ENCODE measurements around the gene MAP7.

MAP7 gene

GRCh38 chr6:136564180-136564579 is 14.0 kb upstream of the MAP7 start:
- DNase-seq: no peak

- DNase-seq: no peak
These were observed 13.3 kb upstream of the MAP7 start for GRCh38 chr6:136563386-136564152.

GRCh38 chr6:136562211-136562610 is 12.0 kb upstream of the MAP7 start:
- DNase-seq: no peak

GRCh38 chr6:136553166-136553787 is 3.1 kb upstream of the MAP7 start:
- DNase-seq: no peak

GRCh38 chr6:136552054-136552453 is 1.8 kb upstream of the MAP7 start:
- DNase-seq: no peak

GRCh38 chr6:136551103-136551502 is 881 bp upstream of the MAP7 start:
- DNase-seq: no peak

GRCh38 chr6:136550045-136550329 is 235 bp downstream of the MAP7 start:
- DNase-seq: no peak

GRCh38 chr6:136549300-136550044 is 750 bp downstream of the MAP7 start:
- DNase-seq: no peak

- DNase-seq: no peak
These were observed 1.5 kb downstream of the MAP7 start for GRCh38 chr6:136548582-136549299.

GRCh38 chr6:136547871-136548270 is 2.4 kb downstream of the MAP7 start:
- no peak for DNase-seq

GRCh38 chr6:136547336-136547735 is 2.9 kb downstream of the MAP7 start:
- peak; percentile 47 for DNase-seq

GRCh38 chr6:136546331-136546730 is 3.9 kb downstream of the MAP7 start:
- no peak for DNase-seq

- no peak for DNase-seq
These were observed 5.9 kb downstream of the MAP7 start for GRCh38 chr6:136544326-136544725.

GRCh38 chr6:136541395-136541794 is 8.8 kb downstream of the MAP7 start:
- DNase-seq: no peak

- no peak for DNase-seq
These were observed 10.1 kb downstream of the MAP7 start for GRCh38 chr6:136539967-136540652.

- DNase-seq: no peak
These were observed 11.4 kb downstream of the MAP7 start for GRCh38 chr6:136538836-136539235.

GRCh38 chr6:136535880-136536650 is 14.2 kb downstream of the MAP7 start:
- no peak for DNase-seq

- DNase-seq: no peak
These were observed 15.0 kb downstream of the MAP7 start for GRCh38 chr6:136535017-136535765.

- DNase-seq: no peak
These were observed 16.0 kb downstream of the MAP7 start for GRCh38 chr6:136534268-136534667.

- no peak for DNase-seq
These were observed 16.7 kb downstream of the MAP7 start for GRCh38 chr6:136533487-136533886.

GRCh38 chr6:136532030-136532429 is 18.2 kb downstream of the MAP7 start:
- no peak for DNase-seq

All from fibroblast of skin of scalp (primary cell).